MV-4-11 (cell line): ENCODE data around the gene OR2V1.
"Not testable (repeated sequence)": the region's sequence is repeated elsewhere in the genome, so short reads cannot be mapped to it uniquely, and the experiment has no call there.

Source experiments
- DNase-seq: peaks from one replicate; lab custom pipeline; 2025; lab: John Stamatoyannopoulos, UW

The OR2V1 gene, protein sequence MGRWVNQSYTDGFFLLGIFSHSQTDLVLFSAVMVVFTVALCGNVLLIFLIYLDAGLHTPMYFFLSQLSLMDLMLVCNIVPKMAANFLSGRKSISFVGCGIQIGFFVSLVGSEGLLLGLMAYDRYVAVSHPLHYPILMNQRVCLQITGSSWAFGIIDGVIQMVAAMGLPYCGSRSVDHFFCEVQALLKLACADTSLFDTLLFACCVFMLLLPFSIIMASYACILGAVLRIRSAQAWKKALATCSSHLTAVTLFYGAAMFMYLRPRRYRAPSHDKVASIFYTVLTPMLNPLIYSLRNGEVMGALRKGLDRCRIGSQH

DNA sequence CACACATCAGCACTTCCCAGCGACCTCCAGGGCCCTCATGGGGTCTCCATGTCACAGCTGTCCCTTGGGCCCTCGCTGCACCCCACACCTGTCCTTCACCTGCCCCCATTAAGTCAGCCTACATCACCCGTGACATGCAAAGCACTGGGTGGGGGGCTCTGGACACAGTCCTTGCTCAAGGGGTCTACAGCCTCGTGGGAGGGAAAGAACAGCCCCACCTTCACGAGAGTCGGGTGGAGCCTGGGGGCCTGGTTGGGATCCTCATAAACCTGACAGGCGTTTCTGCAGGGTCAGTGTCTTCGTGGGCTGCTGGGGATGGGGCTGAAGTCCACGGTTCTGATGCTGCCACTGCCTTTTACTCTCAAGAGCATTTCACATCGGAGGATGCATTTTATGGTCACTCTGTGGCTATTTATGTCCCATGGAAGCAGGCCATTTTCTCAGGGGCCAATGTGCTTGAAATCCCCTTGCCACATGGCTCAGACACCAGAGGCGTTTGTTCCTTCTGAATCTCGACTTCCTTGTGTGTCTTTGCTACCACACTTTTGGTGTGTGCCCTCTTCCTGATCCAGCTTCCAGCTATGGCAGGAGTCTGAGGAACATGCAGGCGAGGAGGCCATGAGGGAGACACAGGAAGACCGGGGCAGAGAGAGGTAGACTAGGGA lies at the start of gene OR2V1:
Gene OR2V1, minus strand, starts transcription at position 338 of the 665 bp plus-strand sequence. CDS start 5,865 bp downstream, outside the sequence.
- no peak for DNase-seq

DNA sequence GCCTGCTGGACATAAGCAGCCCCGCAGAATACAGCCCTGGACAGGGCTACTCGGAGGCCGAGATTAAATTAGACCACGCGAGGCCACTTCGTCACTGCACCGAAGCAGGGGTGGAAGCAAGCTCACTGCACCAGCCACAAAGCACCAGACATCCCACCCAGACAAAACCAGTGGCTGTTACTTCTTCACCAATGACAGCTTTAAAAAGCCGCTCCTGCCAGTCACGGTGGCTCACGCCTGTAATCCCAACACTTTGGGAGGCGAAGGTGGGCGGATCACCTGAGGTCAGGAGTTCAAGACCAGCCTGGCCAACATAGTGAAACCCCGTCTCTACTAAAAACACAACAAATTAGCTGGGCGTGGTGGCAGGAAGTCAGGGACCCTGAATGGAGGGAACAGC lies 46.6 kb upstream of the OR2V1 start:
- not testable (repeated sequence) for DNase-seq

DNA sequence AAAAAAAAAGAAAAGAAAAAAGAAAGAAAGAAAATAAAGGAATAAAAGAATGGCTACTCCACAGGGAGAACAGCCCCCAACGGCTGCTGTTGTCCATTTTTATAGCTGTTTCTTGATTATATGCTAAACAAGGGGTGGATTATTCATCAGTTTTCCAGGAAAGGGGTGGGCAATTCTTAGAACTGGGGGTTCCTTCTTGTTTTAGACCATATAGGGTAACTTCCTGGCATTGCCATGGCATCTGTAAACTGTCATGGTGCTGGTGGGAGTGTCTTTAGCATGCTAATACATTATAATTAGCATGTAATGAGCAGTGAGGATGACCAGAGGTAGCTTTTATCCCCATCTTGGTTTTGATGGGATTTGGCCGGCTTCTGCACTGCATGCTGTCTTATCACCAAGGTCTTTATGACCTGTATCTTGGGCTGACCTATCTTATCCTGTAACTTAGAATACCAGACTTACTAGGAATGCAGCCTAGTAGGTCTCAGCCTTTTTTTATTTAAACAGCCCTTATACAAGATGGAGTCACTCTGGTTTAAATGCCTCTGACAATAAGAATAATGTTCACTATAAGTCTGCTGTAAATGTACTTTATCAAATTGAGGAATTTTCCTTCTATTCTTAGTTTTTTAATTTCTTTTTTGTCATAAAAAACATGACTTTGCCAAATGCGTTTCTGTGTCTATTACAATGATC lies 45.4 kb upstream of the OR2V1 start:
- DNase-seq, result no peak

DNA sequence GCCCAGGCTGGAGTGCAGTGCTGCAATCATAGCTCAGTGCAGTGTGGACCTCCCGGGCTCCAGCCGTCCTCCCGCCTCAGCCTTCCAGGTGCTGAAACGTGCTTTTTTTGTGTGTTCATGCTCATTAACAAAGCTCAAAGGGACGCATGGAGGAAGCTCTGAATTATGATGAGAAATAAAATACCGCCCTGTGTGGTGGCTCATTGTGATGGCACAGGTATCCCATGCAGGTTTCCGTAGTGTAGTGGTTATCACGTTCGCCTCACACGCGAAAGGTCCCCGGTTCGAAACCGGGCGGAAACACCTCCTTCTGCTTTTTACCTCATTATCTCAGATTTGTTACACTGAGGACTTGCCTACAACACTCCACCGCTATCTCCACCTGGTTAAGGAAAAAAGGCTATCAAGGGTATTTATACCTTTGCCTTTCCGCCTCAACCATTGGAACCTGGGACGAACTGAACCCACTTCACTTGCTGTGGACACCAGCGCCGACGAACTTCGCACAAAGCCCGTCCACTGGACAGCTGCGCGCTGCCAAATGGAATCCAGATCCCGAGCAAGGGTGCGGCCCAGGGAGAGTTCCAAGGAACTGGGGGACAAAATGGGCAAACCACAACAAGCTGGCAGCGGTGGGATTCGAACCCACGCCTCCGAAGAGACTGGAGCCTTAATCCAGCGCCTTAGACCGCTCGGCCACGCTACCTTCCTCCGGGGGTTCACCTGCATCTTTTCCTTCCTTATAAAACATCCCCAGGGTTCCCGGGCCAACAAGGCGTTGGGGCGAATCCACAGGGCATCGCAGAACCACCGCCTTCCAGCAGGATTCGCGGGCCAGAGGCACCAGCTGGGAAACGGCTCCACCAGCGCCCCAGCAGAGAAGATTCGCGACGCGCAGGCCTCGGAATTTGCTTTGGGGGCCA lies 42.7 kb upstream of the OR2V1 start:
- DNase-seq, result no peak

DNA sequence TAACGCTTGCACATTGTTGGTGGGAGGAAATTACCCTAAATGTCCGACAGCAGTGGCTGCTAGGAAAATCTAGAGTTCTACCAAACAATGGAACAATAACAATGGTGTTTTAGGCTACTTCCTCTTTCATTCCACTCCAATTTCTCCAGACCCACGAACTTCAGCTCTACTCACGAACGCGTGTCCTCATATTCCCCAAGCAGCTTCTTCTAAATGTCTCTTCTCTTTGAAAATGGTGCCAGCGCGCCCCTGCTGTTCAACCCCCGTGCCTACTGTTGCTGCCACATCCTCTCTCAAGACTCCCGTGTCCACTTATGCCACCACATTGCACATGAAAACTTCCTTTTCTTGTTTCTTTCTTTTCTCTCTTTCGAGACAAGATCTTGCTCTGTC lies 42.1 kb upstream of the OR2V1 start:
- no peak for DNase-seq

DNA sequence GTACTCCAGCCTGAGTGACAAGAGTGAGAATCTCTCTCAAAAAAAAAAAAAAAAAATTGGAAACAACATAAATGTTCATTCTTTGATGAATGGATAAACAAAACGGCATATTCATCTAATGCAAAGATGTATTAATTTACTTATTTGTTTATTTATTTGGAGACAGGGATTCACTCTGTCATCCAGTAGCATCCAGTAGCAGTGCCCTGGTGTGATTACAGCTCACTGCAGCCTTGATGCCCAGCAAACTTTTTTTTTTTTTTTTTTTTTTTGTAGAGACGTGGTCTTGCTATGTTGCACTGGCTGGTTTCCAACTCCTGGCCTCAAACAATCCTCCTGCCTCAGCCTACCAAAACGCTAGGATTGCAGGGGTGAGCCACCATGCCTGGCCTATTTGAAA lies 40.8 kb upstream of the OR2V1 start:
- DNase-seq, result no peak

DNA sequence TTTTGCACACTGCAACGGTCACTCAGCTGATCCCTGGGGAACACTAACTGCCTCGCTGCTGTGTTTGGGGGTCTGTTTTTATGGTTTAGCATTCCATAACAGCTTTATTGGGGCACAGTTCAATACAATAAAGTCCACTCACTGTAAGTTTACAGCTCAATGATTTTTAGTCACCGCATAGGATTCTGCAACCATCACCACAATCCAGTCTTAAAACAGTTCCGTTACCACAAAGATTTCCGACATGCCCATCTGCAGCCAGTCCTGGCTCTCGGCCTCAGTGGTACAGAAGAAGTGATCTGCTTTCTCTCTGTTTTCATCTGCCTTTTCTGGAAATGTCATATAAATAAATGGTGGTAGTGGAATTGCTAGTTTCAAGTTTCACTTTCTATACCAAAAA lies 40.0 kb upstream of the OR2V1 start:
- DNase-seq, result peak; percentile 56

DNA sequence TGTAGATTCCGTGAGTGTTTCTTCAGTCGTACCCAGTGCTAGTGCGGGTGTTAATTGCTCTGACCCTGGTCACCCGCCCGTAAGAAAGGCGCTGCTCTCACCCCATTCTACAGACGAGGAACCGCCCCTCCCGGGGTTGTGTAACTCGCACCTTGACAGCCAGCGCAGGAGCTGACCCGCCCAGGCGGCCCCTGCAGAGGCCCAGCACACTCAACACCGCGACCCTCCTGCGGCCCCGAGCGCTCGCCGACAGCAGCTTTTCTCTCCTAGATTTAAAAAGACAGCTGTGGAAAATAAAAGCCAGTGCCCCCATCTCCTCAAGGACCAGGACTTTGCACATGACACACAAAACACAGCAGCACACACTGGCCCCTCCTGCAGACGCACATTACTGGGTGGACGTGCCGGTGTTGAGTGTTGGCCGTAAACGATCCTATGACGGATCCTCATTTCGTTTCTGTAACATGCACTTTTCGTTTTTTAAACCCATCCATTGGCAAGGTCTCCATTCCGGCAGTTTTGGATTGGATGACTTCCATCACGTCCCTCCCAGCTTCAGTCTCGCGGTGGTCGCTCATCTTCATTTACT lies 39.4 kb upstream of the OR2V1 start:
- peak; percentile 12 for DNase-seq

DNA sequence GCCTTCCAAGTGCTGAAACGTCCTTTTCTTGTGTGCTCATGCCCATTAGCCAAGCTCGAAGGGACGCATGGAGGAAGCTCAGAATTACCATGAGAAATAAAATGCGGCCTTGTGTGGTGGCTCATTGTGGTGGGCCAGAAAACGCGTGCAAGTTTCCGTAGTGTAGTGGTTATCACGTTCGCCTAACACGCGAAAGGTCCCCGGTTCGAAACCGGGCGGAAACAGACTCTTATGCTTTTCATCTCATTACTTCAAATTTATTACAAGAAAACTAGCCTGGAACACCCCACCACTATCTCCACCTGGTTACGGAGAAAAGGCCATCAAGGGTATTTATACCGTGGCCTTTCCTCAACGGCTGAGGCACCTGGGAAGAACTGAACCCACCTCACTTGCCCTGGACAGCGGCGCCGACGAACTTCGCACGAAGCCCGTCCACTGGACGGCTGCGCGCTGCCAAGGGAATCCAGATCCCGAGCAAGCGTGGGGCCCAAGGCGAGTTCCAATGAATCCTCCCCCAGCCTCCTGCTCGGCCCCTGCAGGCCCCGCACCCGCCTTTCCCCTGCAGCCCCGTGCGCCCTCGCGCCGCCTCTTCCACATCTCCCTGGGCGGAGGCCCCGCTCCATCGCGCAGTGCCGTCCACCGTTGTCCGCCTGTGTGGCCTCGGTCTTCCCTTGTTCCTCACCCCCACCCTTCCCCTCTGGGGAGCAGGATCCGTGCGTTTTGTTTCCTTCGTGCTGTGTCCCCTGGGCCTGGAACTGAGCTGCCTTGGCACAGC lies 38.7 kb upstream of the OR2V1 start:
- peak; percentile 81 for DNase-seq

DNA sequence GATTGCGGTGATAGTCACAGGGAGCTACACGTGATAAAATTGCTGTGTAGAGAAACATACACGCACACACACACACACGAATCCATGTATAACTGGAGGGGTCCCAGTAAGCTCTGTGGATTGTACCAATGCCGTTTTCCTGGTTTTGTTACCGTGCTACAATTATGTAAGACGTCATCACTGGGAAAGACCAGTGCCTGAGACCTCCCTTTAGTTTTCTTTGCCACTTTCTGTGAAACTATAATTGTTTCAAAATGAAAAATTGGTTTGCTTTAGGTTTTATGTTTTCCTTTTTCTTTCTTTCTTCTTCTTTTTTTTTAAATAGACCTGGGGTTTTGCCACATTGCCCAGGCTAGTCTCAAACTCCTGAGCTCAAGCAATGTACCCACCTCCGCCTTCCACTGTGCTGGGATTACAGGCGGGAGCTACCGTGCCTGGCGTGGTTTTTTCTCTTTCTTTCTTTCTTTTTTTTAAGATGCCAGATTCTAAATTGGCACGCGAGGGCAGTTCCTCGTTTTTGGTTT lies 37.7 kb upstream of the OR2V1 start:
- no peak for DNase-seq

DNA sequence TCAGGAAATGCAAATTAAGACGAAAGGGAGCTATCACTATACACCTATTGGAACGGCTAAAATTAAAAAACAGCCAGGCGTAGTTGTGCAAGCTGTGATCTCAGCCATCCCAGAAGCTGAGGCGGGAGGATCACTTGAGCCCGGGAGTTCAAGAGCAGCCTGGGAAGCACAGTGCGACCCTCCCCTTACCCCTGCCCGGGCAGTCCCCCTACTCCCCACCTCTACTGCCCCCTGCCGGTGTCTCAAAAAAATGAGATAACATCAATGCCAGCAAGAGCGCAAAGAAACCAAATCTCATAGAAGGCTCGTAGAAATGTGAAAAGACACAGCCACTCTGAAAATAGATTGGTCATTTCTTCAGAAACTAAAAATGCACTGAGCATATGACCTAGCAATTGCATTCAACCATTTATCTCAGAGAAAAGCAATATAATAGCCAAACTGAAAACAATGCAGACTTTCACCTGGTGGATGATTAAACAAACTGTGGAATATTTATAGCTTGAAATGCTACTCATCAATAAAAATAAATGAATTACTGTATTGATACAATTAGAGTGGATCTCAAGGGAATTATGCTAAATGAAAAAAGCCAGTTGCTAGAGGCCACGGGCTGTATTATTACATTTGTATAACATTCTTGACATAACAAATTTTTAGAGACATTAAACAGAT lies 37.0 kb upstream of the OR2V1 start:
- no peak for DNase-seq

DNA sequence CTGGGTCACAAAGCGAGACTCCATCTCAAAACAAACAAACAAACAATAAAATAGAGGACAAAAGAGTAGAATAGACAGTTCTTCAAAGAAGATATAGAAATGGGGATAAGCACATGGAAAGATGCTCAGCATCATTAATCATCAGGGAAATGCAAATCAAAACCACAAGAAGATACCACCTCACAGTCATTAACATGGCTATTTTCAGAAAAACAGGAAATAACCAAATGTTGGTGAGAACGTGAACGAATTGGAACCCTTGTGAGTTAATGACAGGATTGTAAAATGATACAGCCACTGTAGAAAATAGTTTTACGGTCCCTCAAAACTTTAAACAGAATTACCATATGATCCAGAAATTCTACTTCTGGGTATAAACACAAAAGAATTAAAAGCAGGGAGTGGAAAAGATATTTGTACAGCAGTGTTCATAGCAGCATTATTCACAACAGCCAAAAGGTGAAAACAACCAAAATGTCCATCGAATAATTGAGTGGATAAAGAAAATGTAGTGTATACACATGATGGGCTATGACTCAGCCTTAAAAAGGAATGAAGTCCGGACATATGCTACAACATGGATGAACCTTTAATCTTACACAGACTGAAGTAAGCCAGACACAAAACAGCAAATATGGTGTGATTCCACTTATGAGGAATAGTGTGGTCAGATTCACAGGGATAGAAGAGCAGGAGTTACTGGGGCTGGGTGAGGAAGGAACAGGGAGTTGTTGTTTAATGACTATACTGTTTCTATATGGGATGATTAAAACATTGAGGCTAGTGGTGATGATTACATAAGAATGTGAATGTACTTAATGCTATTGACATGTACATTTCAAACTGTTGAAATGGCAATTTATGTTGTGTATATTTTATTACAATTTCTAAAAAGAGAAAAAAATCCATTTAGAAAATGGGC lies 36.1 kb upstream of the OR2V1 start:
- DNase-seq, result peak; percentile 17

DNA sequence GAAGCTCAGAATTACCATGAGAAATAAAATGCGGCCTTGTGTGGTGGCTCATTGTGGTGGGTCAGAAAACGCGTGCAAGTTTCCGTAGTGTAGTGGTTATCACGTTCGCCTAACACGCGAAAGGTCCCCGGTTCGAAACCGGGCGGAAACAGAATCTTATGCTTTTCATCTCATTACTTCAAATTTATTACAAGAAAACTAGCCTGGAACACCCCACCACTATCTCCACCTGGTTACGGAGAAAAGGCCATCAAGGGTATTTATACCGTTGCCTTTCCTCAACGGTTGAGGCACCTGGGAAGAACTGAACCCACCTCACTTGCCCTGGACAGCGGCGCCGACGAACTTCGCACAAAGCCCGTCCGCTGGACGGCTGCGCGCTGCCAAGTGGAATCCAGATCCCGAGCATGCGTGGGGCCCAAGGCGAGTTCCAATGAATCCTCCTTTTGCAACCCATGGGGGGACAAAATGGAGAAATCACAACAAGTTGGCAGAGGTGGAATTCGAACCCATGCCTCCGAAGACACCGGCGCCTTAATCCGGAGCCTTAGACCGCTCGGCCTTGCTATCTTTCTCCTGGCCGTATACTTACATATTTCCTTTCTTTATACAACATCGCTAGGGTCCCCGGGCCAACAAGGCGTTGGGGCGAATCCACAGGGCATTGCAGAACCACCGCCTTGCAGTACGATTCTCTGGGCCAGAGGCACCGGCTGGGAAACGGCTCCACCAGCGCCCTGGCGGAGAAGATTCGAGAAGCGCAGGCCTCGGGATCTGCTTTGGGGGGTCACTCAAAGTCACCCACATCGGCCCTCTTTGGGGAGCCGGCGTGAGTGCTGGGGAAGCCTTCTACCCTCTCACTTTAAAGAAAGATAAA lies 33.3 kb upstream of the OR2V1 start:
- peak; percentile 46 for DNase-seq

DNA sequence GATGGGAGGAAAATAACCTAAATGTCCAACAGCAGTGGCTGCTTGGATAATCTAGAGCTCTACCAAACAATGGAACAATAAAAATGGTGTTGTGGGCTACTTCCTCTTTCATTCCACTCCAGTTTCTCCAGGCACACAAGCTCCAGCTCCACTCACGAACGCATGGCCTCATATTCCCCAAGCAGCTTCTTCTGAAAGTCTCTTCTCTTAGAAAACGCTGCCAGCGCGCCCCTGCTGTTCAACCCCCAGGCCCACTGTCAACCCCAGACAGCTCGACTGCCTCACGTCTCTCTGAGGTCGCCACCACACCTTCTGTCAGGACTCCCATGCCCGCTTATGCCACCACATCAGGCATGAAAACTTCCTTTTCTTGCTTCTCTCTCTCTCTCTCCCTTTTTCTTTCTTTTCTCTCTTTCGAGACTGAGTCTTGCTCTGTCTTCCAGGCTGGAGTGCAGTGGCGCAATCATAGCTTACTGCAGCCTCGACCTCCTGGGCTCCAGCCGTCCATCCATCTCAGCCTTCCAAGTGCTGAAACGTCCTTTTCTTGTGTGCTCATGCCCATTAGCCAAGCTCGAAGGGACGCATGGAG lies 32.6 kb upstream of the OR2V1 start:
- peak; percentile 82 for DNase-seq

DNA sequence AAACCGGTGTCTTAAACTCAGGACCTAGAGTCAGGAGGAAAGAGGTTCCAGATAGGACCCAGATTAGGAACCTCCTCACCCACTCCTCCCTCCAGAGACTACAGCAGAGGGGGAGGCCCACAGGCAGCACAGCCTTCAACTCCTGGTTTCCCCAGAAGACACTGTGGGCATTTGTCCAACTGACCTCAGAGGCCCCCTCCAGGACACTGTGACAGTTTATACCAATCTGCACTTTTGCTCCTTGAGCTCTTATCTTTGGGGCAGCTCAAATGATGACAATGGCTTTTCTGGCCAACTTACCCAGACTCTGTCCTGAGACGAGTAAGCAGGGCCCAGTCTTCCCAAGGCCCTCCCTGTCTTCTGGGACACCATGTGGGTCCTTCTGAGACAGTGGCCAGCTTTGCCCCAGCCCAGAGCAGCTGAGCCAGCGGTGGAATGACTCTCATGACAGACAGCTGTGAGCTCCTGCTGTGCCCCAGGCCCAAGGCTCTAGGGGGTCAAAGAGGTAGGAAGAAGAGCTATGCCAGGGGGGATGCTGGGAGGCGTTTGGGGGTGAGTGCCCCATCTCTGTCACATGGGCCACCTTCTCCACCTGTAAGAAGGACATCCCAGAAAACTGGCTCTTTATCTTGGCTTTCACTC lies 30.7 kb upstream of the OR2V1 start:
- DNase-seq, result no peak

DNA sequence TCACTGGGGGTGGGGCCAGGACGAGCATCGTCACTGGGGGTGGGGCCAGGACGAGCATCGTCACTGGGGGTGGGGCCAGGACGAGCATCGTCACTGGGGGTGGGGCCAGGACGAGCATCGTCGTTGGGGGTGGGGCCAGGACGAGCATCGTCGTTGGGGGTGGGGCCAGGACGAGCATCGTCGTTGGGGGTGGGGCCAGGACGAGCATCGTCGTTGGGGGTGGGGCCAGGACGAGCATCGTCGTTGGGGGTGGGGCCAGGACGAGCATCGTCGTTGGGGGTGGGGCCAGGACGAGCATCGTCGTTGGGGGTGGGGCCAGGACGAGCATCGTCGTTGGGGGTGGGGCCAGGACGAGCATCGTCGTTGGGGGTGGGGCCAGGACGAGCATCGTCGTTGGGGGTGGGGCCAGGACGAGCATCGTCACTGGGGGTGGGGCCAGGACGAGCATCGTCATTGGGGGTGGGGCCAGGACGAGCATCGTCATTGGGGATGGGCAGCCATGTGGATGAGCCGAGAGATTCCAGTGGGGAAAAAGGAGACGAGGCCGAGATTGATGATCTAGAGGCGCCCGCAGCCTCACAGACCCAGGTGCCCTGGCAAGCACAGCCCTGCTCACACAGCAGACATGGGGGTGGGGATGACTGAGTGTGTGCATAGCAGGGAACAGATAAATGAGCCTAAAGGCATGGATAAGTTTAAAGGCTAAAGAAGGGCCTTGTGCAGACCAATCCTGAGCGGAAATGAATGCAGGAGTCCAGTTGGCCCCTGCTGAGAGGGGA lies 30.0 kb upstream of the OR2V1 start:
- DNase-seq, result not testable (repeated sequence)
